A673 (cell line): Measurements from ENCODE around the gene PPP4R3B. TPM values are rescaled to one million over a fixed set of nuclear protein-coding genes. Genes with fewer than 3 reads are reported as not detected.

Experiments used
- BruUV-seq: library from RNA; stranded (reverse); fragments of 400-500 nt; replicated peaks from 2 replicates; lab custom pipeline; 2021; lab: Mats Ljungman, UMichigan
- CTCF ChIA-PET: fragments of 300-600 bp; sonication (Branson Sonifier 250); formaldehyde crosslinking; loops from one replicate; lab custom pipeline; 2022; ENCODE audit warnings: antibody characterized with exemption; lab: Charles Lee
- POLR2A ChIA-PET: fragments of 300-600 bp; sonication (Branson Sonifier 250); formaldehyde crosslinking; loops from one replicate; lab custom pipeline; 2022; ENCODE audit warnings: antibody characterized with exemption; ENCODE audit not compliant: low non-redundant PET; lab: Charles Lee
- DNase-seq: peaks from one replicate; pipeline ENCODE4 v3.0.0-alpha.2; 2015; ENCODE audit warnings: low spot score
- H3K27ac ChIP-seq: fragments of 200-600 bp; sonication (generic); 2 replicates; pipeline ENCODE4 v1.5.1; 2016; ENCODE audit warnings: mixed run types, low read depth, mild to moderate bottlenecking, mixed read lengths, antibody characterized with exemption, low read length; ENCODE audit not compliant: poor library complexity, severe bottlenecking
- H3K27me3 ChIP-seq: fragments of 200-600 bp; sonication (generic); replicated peaks from 2 replicates; pipeline ENCODE4 v1.6.1; 2017; ENCODE audit warnings: mixed run types, low read depth, mild to moderate bottlenecking, mixed read lengths, antibody characterized with exemption, low read length; ENCODE audit not compliant: insufficient read depth, poor library complexity
- H3K36me3 ChIP-seq: fragments of 200-600 bp; sonication (generic); 2 replicates; pipeline ENCODE4 v1.6.1; 2016; ENCODE audit warnings: mixed run types, mild to moderate bottlenecking, mixed read lengths, antibody characterized with exemption, low read length; ENCODE audit not compliant: insufficient read depth, poor library complexity, severe bottlenecking
- H3K4me1 ChIP-seq: fragments of 200-600 bp; sonication (generic); 2 replicates; pipeline ENCODE4 v1.6.1; 2017; ENCODE audit warnings: mixed run types, mild to moderate bottlenecking, mixed read lengths, antibody characterized with exemption, low read length; ENCODE audit not compliant: insufficient read depth, poor library complexity, severe bottlenecking
- H3K4me3 ChIP-seq: fragments of 200-600 bp; sonication (generic); 2 replicates; pipeline ENCODE4 v1.5.1; 2016; ENCODE audit warnings: low read depth, mixed run types, mild to moderate bottlenecking, mixed read lengths, low read length; ENCODE audit not compliant: poor library complexity, severe bottlenecking
- H3K9me3 ChIP-seq: fragments of 200-600 bp; sonication (generic); 2 replicates; pipeline ENCODE4 v1.6.1; 2016; ENCODE audit warnings: mixed run types, low read depth, mild to moderate bottlenecking, mixed read lengths, antibody characterized with exemption, low read length; ENCODE audit not compliant: poor library complexity, severe bottlenecking
- CTCF ChIP-seq: fragments of 300-800, 200-600 bp; sonication (generic); conservative IDR thresholded peaks from 2 replicates; pipeline ENCODE4 v1.5.1; 2017; ENCODE audit warnings: low read depth, mild to moderate bottlenecking, antibody characterized with exemption, low read length, moderate library complexity, mixed read lengths
- EZH2 ChIP-seq: fragments of 200-600 bp; sonication (generic); IDR thresholded peaks from 2 replicates; pipeline ENCODE4 v1.6.1; 2017; ENCODE audit warnings: borderline replicate concordance, low read depth, mild to moderate bottlenecking, mixed read lengths, antibody characterized with exemption, low read length; ENCODE audit not compliant: poor library complexity, severe bottlenecking
- intact Hi-C: fragments of 100-400 bp; cut with micrococcal nuclease; formaldehyde crosslinking; loops from one replicate; pipeline ENCODE4 v1.10.0; 2022; ENCODE audit not compliant: unreplicated experiment
- total RNA-seq: library from RNA; stranded (reverse); gene quantifications from 2 replicates; pipeline ENCODE4 v1.2.3, GENCODE V29; 2021

Gene PPP4R3B
- total RNA-seq, 1 experiment from 2014 or later, result 57.9 TPM

- no peak for DNase-seq
- Histone ChIP-seq H3K4me1 (no peaks in the 10 kb centered on the region), H3K36me3 (no peaks in the 10 kb centered on the region), H3K27me3 (no peaks in the 10 kb centered on the region), H3K4me3 (no peak overlapping the region), H3K27ac (no peak overlapping the region), H3K9me3 (no peaks in the 10 kb centered on the region)
- intact Hi-C loops, result no loop called here
- no TSS peak for BruUV-seq
- TF ChIP-seq EZH2 (no peak), CTCF (no peak)
- POLR2A ChIA-PET, result no interaction called here
- CTCF ChIA-PET, result no interaction called here
Measured at GRCh38 chr2:55500025-55500424, 117.4 kb downstream of the PPP4R3B start.

- intact Hi-C loops, result no loop called here
- no TSS peak for BruUV-seq
- DNase-seq, result no peak
- Histone ChIP-seq H3K27me3 (no peaks in the 10 kb centered on the region), H3K4me1 (no peaks in the 10 kb centered on the region), H3K9me3 (no peaks in the 10 kb centered on the region), H3K4me3 (no peak overlapping the region), H3K36me3 (no peaks in the 10 kb centered on the region), H3K27ac (no peak overlapping the region)
- TF ChIP-seq CTCF, result no peak
- no peak for TF ChIP-seq EZH2
- POLR2A ChIA-PET, result no interaction called here
- CTCF ChIA-PET, result no interaction called here
Measured at GRCh38 chr2:55498582-55498981, 118.8 kb downstream of the PPP4R3B start.

Other genes starting within 250 kb of the PPP4R3B start
- 84.5 and 96.9 TPM in 2 replicates for gene CCDC88A, start 197.8 kb downstream of the PPP4R3B start, total RNA-seq
- gene CFAP36, start 97.9 kb downstream of the PPP4R3B start, total RNA-seq, result 35.2 and 35.7 TPM in 2 replicates
- gene PNPT1, start 76.2 kb upstream of the PPP4R3B start, total RNA-seq, result 50.4 and 53.3 TPM in 2 replicates